GM19240 (cell line): Measurements from ENCODE around the gene RECQL.

ENCODE experiments used
- DNase-seq: peaks from one replicate; pipeline ENCODE4 v3.0.0; 2011; ENCODE audit warnings: low spot score; ENCODE audit not compliant: insufficient read length

The RECQL gene, protein sequence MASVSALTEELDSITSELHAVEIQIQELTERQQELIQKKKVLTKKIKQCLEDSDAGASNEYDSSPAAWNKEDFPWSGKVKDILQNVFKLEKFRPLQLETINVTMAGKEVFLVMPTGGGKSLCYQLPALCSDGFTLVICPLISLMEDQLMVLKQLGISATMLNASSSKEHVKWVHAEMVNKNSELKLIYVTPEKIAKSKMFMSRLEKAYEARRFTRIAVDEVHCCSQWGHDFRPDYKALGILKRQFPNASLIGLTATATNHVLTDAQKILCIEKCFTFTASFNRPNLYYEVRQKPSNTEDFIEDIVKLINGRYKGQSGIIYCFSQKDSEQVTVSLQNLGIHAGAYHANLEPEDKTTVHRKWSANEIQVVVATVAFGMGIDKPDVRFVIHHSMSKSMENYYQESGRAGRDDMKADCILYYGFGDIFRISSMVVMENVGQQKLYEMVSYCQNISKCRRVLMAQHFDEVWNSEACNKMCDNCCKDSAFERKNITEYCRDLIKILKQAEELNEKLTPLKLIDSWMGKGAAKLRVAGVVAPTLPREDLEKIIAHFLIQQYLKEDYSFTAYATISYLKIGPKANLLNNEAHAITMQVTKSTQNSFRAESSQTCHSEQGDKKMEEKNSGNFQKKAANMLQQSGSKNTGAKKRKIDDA

DNA sequence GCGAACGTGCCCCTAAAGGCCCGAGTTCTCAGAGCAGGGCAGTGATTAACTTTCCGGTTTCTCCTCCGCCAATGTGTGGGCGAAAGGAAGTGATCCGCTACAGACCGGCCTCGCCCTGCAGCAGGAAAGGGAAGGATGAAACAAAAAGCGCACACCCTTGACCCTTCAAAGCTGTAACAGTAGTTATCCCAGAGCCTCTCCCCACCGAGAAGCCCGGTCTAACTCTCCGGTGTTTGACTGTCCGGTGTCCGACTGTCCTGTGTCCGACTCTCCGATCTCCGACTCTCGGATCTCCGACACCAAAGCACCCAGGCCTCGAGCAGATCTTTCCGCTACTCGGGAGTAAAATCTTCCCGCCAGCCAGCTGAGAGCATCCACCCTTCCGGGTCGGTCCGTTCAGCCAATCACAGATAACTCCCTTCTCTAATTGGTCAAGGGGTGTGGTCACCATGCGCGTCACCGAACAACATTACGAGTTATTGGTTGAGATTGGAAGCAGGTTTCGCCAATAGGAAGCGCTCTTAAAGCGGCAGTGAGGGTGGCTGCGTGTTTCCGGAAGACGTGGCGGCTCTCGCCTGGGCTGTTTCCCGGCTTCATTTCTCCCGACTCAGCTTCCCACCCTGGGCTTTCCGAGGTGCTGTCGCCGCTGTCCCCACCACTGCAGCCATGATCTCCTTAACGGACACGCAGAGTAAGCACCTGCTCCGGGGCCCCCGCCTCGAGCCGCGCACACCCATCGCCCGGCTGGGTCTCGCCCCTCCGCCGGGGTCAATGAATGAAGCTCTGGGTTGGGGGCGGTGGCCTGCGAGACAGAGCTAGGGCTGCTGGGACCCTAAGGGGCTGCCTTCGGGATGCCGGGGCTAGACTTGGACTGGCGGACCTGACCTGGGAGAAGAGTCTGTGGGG, at the start of gene RECQL, which contains the start of gene GOLT1B:
Gene RECQL, minus strand, starts transcription at position 378 of the 906 bp plus-strand sequence. CDS start 2,065 bp downstream, outside the sequence.
Gene GOLT1B, plus strand, starts transcription at position 532 of the 906 bp plus-strand sequence. Its CDS starts 135 bp downstream, at position 667.
- peak; percentile 71 for DNase-seq

- no peak for DNase-seq
Measured at GRCh38 chr12:21547437-21547836, 46.0 kb upstream of the RECQL start.

- DNase-seq, result no peak
Measured at GRCh38 chr12:21546716-21547115, 45.3 kb upstream of the RECQL start.

GRCh38 chr12:21545557-21545956, 44.1 kb upstream of the RECQL start:
- no peak for DNase-seq

DNA sequence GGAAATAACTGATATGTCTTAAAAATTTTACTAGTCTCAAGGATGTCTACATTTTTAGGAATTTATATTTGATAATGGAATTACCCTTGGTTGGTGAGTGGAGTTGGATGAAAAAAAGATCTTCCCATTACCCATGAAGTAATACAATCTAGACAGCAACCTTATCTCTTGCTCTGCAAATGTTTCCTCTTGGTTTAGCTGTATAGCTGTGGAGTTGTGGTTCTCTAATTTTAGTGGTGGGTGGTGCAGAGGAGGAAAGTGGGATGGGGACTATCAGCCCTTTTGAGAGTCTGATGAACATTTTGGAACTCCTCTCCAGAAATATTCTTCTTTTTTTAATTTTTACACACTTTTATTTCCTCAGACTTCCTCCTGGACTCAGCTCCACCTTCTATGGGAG, 41.7 kb upstream of the RECQL start:
- no peak for DNase-seq

DNA sequence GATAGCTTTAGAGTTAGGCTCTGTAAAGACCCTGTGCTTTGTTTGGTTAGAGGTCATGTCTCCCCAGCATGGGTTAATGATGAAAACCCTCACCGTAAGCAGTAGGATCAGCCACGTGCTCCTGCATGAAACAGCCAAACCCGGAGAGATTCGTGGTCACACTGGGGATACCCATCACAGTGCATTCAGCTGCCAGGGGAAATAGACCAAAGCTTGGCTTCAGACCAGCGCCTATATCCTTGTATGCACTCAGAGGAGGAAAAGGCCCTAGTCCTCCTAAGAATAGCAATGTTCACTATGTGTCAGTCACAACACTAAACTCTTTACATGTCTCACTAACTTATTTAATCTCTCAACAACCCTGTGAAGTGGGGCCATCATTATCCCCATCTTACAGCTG, 41.0 kb upstream of the RECQL start:
- no peak for DNase-seq

DNA sequence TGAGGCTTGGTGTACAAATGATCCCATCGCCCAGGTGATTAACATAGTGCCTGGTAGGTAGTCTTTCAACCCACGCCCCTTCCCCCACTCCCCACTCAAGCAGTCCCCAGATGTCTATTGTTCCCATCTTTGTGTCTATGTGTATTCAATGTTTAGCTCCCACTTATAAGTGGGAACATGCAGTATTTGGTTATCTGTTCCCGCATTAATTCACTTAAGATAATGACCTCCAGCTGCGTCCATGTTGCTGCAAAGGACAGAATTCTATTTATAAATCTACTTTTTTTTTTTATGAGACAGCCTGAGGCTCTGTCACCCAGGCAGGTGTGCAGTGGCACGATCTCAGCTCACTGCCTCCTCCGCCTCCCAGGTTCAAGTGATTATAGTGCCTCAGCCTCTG, 40.3 kb upstream of the RECQL start:
- DNase-seq, result no peak

- no peak for DNase-seq
Measured at GRCh38 chr12:21539797-21540196, 38.4 kb upstream of the RECQL start.

DNA sequence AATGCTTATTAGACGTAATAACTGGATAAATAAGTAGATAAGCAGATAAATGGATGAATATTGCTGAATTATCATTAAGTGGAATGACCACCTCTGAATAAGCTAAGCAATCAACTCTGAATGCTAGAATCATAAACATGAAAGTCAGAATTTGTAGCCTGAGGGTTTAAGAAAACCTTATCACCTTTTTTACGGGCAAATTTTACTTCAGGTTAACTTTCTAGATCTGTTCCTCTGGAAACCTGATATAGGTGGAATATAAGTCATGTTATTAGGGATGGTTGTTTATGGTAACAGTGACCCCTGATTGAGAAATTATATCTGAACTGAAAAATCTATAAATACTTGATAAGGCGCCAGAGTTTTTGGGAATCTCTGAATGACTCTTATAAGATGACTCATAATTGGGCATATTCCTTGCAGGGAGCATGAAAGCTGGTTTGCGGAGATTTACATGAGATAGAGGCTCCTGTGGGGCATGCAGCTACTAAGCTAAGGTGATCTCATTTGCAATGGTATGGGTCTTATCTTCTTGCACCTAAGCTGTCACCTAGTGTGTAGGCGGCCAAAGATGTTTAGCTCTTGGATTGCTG, 36.7 kb upstream of the RECQL start:
- no peak for DNase-seq

GRCh38 chr12:21529456-21529855, 28.0 kb upstream of the RECQL start:
- no peak for DNase-seq

DNA sequence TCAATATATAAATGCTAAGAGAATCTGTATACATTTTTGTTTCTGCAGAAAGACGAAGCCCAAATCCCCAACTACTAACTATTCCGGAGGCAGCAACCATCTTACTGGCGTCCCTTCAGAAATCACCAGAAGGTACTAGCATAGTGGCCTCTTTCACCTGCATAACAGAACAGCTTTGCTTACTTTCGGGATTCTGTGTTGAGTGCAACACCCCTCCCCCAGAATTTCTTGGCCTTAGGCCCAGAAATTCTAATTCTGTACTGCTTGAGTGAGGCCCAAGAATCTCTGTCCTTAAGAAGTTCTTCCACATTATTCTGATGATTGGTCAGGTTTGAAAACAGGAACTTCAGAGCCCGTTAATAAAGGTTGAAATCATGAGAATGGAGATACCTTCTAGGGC, 27.5 kb upstream of the RECQL start:
- no peak for DNase-seq

- DNase-seq, result peak; percentile 1
Measured at GRCh38 chr12:21527451-21528180, 26.2 kb upstream of the RECQL start.

GRCh38 chr12:21526721-21527345, 25.4 kb upstream of the RECQL start:
- no peak for DNase-seq

DNA sequence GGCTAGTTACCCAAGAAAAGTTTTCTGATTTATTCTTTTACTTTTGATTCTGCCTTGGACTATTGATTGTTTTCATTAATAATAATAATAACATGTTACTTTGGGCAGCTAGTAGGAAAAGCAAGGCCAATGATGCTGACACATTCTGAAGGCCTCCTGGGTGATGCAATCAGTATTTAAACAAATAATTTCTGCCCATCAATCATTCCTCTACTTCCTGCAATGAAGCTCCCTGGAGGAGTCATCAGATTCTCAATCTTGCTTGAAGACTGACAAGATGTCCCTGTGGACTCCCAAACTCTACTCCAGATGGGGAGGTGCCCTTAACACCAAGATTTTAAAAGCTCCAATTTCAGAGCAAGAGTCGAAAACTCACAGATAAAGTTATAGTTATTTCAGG, 24.6 kb upstream of the RECQL start, which contains the start of gene SPX:
Gene SPX, plus strand, starts transcription at position 244 of the 400 bp plus-strand sequence. CDS start 177 bp downstream, outside the sequence.
- DNase-seq, result no peak

GRCh38 chr12:21523148-21523547, 21.7 kb upstream of the RECQL start:
- no peak for DNase-seq

DNA sequence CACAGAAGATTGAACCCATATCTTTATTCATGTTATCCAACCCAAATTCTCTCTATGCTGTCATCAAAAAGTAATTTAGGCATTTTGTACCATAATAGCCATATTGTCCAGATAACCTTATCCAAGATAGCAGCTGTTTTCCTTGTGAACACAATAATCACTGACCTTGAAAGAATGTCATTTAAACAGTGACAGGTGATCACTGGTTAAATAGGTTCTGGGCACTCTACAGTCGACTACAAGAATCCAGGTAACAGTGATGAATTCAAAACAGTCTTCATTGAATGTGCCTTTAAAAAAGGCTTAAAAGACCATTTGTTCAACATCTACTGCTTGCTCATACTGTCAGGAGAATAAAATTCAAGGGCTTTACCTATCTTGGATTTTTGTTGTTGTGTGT, 20.1 kb upstream of the RECQL start:
- DNase-seq, result no peak

DNA sequence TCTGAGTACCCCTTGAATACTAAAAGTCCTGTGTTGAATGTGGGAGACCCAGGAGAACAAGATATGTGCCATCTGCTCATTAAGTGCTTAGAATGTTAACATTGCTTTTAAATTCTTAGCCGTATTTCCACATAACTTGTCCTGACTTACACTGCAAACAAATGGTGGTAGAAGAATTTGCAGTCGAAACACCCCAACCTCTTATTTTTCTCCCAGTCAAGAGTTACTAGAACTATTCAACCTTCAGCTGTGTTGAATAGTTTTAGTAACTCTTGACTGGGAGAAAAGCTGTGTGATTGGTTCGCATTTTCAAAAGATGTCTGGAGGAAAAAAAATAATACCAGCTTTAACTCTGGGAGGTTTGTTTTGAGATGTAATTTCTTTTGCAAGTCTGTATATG, 17.0 kb upstream of the RECQL start:
- no peak for DNase-seq

GRCh38 chr12:21516281-21516680, 14.8 kb upstream of the RECQL start:
- no peak for DNase-seq

DNA sequence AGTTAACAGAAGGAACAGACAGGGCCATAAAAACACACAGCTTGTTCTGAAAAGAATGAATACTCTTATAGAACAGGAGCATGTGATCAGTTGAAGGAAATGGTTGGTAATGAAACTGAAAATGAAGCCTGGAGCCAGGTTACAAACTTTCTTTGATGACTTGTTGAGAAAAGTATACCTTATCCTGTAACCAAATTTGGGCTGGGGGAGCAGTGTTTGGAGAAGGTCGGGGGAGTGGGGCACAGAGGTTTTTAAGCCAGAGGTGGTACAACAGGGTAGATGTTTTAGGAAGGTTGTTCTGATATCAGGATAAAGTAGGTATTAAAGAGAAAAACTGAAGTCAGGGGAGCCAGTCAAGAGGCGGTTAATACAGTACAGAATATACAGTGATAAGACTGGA, 8.3 kb upstream of the RECQL start:
- no peak for DNase-seq

GRCh38 chr12:21507849-21508248, 6.4 kb upstream of the RECQL start:
- no peak for DNase-seq
